GM08714 (cell line): Measurements from ENCODE around the gene VDR.

ENCODE experiments used
- H3K4me3 ChIP-seq: fragments of 200-500 bp; sonication (Bioruptor generic); 2 replicates; pipeline ENCODE4 v1.5.1; 2014; ENCODE audit warnings: mild to moderate bottlenecking, low read length, inconsistent platforms
- ZNF274 ChIP-seq: IDR thresholded peaks from 2 replicates; pipeline ENCODE4 v1.6.1; 2012; ENCODE audit warnings: mild to moderate bottlenecking, low read depth, low read length

Gene VDR

GRCh38 chr12:47877081-47877480, 27.7 kb downstream of the VDR start:
- no peak for TF ChIP-seq ZNF274
- no peak overlapping the region for H3K4me3 ChIP-seq

GRCh38 chr12:47876440-47876960, 28.3 kb downstream of the VDR start:
- H3K4me3 ChIP-seq: no peak overlapping the region
- no peak for TF ChIP-seq ZNF274

DNA sequence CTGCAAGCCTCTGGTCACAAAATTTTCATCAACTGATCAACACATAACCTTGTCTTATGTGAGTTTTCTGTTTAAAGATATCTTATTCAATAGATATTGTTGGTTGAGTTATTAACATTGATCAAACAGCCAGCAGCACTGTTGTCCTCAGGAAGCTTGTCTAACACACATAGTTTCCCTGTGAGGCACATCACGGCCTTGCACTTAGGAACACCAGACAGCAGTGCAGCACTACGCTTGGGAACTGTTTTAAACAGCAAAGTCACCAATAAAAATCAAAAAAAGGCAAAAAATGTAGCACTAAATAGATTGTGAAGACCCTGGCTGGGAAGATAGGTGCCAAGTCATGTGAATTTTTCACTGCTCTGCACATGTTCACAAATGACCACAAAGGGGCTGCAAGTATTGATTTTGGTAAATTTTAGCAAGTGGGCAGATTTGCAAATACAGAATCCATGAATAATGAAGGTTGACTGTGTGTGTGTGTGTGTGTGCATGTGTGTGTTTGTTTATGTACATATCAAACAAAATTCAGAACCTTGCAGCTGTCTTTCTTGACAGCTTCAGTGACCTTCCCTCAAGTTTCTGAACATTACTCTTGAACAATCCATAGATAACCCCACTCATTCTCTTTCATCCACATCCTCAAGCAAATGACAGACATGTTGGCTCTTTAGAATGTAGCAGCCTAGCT, 28.9 kb downstream of the VDR start:
- TF ChIP-seq ZNF274: no peak
- H3K4me3 ChIP-seq: no peak overlapping the region

DNA sequence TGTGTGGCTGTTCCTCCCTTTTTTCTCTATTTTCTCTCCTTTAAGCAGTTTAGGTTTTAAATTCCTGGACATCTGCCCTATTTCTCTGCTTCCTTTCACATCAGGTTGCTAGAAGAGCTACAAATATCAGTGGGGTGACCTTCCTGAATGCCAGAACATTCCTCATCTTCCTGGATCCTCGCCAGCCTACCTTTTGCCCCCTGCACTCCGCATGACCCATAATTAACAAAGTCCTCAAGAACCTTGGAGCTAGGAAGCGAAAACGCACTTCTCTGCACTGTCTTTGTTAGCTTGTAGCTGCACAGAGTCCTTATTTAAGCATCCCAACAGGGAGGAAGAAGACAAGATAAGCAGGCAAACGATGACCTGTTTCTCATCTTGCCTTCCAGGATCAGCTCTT, 30.5 kb downstream of the VDR start:
- TF ChIP-seq ZNF274: no peak
- no peak overlapping the region for H3K4me3 ChIP-seq

DNA sequence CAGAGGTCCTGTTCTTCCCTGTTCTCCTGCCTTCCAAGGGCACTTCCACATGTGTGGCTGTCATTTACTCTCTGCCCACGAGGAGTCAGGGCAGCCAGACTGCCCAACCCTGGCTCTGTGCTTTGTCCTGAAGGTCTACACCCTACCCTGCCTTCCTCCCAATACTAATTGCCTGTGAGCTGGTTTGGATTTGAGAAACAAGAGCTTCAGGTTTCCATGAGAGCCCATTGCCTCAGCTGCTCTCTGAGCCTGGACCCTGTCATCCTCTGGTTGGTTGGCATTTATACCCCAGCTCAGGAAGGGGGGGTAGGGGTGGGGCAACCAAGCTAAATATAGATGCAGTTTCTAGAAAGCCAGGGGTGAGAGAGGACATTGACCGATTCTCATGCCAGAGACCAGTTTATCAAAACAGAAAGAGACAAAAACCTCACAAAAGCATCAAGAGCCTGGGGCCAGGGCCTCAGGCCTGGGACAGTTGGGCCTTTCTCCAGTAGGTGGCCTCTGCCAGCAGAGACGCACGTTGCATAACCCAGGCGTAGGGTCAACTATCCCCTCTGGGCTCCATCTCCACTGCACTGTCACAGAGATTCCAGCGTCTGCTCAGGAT, 34.5 kb downstream of the VDR start:
- H3K4me3 ChIP-seq: no peak overlapping the region
- TF ChIP-seq ZNF274: no peak

DNA sequence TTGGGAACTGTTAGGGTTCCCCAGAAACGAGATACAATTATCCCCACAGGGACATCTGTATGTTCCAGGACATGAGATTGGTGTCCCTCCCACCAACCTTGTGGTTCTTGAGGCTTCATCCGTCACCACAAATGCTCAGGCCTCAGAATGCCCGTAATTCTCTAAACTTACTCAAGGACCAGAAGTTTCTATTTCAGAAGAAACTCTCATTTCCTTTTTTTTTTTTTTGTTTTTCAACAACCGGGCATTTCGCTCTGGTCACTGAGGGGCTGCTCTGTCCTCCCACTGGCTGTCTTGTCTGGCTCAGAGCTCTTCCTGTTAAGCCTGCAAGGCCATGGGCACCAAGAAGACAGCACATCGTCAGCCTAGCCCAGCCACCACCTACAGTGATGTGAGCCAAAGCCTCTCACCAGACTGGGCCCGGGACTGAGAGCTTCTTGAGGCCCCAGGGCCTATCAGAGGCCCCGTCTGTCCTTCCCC, 36.2 kb downstream of the VDR start:
- no peak for TF ChIP-seq ZNF274
- H3K4me3 ChIP-seq: no peak overlapping the region

DNA sequence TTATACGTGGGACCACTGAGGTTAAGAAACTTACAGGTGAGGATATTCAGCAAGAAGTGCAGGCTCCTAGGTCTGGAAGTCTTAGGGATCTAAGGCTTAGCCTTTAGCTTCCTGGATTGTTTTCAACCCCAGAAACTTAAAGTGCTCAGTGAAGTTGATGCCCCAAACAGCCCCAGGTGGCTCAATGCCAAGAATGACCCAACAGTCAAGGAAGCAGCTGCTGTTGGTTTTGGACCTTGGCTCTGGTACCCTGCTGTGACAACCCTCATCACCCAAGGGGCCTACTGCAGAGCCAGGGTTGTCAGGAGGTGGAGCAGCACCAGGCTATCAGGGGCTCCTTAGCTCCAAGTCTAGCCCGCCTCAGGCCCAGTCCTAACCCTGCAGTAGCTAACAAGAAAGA, 36.8 kb downstream of the VDR start:
- no peak for TF ChIP-seq ZNF274
- H3K4me3 ChIP-seq: no peak overlapping the region

DNA sequence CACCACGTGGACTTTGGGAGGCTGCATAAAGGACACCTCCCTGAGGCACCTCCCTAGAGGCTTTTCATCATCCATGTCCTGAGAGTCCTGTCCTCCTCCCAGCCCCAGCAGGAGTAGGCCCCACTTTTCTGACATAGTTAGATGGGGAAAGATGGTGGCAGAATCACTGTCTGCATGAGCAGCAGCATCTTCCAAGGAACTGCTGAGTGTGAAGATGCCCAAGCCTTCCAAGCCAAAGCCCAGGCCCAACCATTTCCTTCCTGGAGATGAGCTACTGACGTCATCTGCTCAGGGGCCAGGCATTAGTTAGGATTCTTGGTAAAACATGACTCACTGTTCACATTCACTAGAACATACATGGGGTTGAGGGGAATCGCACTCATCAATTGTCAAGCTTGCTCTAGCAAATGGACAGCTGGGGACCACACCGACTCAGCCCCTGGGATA, 37.3 kb downstream of the VDR start:
- no peak overlapping the region for H3K4me3 ChIP-seq

GRCh38 chr12:47864646-47865235, 40.1 kb downstream of the VDR start:
- TF ChIP-seq ZNF274: no peak

More for the DNA sequence above, 37.3 kb downstream of the VDR start:
- no peak for TF ChIP-seq ZNF274

DNA sequence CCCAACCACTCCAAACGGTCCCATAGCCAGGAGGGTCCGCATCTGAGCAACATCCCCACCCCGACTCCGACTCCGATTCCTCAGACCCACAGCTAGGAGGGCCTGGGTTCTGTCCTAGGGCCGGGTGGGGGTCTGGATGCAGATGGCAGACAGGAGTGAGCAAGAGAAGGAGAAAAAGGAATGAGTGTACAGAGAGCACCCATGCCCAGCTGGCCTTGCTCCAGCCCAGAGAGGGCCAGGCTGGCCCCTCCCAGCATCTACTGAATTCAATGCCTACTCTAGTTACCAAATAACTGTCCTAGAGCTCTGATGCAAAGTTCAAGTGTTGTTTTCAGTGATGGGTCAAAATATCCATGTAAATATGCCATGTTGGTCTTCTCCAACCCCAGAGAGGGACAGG, 40.8 kb downstream of the VDR start:
- H3K4me3 ChIP-seq: no peak overlapping the region
- no peak for TF ChIP-seq ZNF274

More at GRCh38 chr12:47864646-47865235, 40.1 kb downstream of the VDR start:
- H3K4me3 ChIP-seq: no peak overlapping the region

DNA sequence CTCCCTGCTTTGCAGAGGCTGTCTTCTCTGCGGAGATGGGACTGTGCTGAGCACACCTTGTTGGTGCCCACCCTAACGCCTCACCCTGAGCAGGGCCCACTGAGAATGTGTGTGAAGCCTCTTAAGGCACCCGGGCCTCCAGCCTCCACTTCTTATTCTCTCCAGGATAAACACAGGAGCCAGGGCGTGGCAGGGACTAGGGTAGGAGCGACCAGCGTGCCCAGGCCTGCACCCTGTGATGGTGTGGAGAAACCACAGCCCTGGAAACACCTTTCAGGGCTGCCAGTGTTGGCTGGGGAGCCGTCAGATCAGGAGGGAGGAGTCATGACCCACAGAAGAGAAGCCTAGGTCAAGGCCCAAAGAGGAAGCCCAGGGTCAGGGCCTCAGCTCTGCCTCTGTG, 41.3 kb downstream of the VDR start:
- H3K4me3 ChIP-seq: no peak overlapping the region
- no peak for TF ChIP-seq ZNF274

- no peak overlapping the region for H3K4me3 ChIP-seq
- no peak for TF ChIP-seq ZNF274
Measured at GRCh38 chr12:47862881-47863280, 41.9 kb downstream of the VDR start.

- TF ChIP-seq ZNF274: no peak
- no peak overlapping the region for H3K4me3 ChIP-seq
Measured at GRCh38 chr12:47862167-47862750, 42.5 kb downstream of the VDR start.

GRCh38 chr12:47860873-47861272, 43.9 kb downstream of the VDR start:
- no peak for TF ChIP-seq ZNF274

DNA sequence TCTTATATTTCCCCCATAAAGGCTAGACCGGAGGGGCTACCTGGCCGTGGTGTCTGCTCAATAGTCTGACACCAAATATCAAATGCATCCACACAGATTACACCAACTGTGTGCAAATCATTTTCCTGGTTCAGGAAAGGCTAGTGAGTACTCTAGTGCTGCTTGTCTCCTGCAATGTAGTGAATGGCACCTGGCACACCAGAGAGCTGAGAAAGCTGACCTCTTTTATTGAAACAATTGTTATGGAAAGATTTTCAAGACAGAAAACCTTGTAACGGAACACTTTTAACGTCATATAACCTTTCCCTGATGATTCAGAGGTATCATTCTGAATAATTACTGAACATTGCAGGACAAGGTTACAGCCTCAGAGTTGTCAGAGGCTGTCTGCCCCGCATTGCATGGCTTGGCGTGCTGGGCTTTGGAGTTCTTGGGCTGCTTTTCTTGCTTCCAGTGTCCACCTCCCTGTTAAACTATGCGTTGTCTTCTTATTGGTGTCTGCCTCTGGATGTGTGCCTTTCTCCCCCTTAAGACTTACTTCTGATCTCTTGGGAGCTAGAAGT, 44.4 kb downstream of the VDR start:
- no peak for TF ChIP-seq ZNF274
- no peak overlapping the region for H3K4me3 ChIP-seq

More at GRCh38 chr12:47860873-47861272, 43.9 kb downstream of the VDR start:
- H3K4me3 ChIP-seq: no peak overlapping the region
